Right renal cortex interstitium (tissue), 3 donors: ENCODE measurements around the gene ENPP3. TPM values are rescaled to one million over a fixed set of nuclear protein-coding genes. Genes with fewer than 3 reads are reported as not detected.
"Not testable (repeated sequence)": the region's sequence is repeated elsewhere in the genome, so short reads cannot be mapped to it uniquely, and the experiment has no call there.

Source experiments
- DNase-seq, 3 donors: peaks; one replicate each; pipeline ENCODE4 v3.0.0-alpha.2; 2013; ENCODE audit warnings: low read depth in 3 of 3, low spot score in 2 of 3
- polyA plus RNA-seq, 3 donors: library from polyadenylated mRNA; unstranded; fragments of 120-200 nt; gene quantifications; one replicate each; pipeline ENCODE4 v1.2.1, GENCODE V29; 2013; ENCODE audit not compliant: insufficient read length in 3 of 3

Gene ENPP3
- polyA plus RNA-seq, 3 donors: 7.9 to 12.7 (median 8.4) TPM

DNA sequence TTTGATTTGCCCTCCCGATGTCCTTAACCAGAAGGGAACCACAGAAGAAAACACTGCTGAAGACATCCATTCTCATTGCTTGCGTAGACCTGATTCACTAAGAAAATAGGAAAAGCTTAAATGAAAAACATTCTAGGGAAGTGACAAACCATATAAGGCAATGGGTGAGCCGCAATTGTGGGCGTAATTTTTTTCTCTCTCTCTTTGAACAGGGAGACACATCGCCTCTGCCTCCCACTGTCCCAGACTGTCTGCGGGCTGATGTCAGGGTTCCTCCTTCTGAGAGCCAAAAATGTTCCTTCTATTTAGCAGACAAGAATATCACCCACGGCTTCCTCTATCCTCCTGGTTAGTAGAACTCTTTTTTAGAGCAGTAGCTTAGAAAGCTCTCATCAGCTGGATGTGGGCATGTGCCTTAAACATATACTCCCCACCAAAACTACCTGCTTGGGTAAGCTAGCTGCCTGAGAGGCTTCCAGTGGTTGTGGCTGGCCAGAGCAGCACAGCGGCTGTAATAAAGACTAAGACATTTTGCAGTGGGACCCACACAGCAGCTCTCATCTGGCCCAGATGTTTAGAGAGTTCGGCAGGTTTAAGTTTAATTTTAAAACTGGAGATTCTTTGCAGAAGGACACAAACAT, 96.4 kb downstream of the ENPP3 start:
- no peak for DNase-seq

DNA sequence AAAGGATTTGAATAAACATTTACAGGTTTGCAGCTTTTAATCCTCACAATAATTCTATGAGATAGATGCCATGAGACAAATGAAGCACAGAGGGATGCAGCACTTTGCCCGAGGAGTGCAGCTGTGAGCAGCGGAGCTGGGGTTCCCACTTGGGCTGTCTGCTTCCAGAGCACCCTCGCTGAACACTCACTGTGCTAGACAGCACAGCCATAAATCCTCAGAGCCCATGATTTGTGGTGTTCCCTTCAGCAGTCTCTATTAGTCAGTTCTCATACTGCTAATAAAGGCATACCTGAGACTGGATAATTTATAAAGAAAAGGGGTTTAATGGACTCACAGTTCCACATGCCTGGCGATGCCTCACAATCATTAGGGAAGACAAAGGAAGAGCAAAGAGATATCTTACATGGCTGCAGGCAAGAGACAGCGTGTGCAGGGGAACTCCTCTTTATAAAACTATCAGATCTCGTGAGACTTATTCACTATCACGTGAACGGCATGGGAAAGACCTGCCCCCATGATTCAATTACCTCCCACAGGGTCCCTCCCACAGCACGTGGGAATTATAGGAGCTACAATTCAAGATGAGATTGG, 99.0 kb downstream of the ENPP3 start:
- DNase-seq: no peak

DNA sequence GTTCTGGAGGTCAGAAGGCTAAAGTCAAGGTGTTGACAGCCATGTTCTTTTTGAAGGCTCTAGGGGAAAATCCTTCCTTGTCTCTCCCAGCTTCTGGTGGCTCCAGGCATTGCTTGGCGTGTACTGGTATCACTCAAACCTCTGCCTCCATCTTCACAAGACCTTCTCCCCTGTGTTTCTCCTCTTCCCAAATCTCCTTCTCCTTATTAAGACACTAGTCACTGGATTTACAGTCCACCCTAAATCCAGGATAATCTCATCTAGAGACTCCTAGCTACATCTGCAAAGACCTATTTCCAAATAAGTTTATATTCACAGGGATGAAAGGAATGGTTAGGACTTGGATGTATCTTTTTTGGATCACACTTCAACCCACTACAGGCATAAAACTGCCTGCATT, 99.7 kb downstream of the ENPP3 start:
- DNase-seq: no peak

DNA sequence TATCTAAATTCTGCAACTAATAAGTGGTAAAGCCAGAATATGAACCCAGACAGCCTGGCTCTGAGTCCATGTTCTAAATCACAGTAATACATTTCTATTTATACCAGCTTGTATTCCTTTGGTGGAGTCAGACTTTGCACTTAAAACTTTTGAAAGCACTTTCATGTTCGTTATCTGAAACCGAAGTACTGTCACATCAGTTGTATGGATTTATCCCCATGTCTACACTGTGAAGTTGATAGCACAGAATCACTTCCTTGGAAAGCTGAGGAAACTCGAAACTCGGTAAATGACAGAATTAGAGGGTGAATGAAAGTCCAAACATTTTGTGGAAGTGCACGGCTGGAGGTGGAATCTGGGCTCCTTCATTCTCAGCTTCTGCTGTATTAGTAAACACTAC, 102.0 kb downstream of the ENPP3 start:
- DNase-seq: no peak

DNA sequence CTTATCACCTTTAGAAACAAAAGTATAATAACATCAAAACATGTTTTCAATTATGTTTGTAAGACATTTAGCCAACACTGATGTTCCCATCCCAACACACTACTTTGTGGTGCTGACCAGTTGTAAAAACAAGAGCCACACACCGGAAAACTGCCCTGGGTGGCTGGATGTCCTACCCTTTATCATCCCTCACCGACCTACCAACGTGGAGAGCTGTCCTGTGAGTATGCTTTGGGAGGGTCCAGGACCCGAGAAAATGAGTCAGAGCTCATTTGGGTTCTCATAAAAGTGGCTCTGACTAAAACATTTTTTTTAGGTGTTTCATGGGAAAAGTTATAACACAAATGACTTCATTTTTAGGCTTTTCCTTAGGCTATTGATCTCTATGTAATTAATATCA, 103.1 kb downstream of the ENPP3 start:
- DNase-seq: no peak

DNA sequence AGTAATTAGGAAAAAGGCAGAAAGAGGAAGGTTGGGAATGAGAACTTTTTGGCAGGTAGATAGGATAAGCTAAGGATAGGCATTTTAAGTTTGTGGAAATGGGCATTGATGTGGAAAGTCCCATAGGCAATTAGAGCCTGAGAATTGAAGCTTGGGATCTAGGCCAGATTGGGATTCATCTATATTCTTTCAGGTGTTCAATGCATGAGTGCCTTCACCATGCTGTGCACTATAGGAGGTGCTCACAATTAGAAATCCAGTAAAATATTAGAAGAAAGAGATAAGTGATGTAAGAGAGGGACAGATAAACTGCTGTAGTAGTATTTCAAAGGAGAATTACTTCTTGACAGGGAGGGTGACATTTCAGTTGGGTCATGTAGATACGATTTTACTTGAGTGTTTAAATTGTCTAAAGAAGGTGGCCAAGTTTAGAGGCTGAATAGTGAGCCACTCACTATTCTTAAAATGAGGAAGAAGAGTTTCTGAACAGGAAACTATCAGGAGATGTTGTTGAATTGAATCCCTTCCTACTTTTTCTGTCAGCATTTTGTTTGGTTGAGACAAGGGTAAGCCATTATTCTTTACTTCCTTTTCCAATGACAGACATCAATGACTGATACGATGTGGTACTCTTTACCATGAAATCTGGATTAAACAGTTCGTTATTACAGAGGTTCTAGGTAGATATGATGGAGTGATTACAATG, 104.7 kb downstream of the ENPP3 start:
- DNase-seq: no peak

DNA sequence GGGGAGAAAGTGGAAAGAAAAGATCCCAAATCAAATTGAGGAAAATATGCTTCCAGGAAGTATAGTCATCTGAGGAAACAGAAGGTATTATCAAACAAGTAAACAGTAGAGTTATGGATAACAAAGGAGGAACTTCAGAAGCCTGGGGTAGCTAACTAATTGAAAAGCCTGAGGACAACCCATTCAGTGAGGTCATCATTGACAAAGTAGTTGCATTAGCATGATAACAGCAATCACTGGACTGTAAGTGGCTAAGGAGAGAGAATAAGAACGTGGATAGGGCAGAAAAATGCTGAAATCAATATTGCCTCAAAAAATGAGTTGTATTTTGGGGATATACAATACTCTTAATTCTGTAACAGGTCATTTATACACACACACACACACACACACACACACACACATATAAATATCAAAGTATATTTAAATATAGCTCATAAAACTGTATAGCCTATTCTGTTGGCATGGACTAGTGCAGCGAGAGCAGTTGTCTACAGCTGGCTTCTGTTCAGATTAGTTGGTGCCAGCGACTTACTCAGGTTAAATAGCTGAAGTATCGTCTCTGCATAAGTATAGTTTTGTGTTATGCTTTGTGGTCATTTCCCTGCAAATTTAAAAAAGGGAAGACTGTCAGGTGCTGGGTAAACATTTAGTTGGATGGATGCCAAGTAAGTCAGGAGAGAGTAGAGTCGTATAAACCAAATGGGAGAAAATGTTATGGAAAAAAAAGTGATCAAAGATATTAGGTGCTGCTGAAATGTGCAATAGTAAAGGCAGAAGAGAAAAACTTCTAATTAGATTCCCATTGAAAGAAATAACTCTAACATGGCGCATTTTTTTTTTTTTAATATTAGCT, 107.6 kb downstream of the ENPP3 start:
- DNase-seq: no peak

DNA sequence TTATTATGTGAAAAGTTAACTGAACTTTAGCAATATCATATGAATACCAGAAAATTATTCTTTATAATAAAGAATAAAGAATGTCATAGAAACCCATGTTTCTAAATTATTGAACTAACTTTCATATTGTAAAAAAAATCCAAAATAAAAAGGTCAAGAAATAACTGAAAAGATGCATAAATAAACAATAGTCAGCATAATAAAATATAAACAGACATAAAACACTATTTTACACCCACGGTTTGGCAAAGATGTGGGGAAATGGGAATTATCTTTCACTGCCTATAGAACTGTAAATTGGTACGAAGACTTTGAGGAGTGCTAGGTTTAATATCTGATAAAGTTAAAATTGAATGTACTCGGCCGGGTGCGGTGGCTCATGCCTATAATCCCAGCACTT, 108.4 kb downstream of the ENPP3 start:
- no peak for DNase-seq

DNA sequence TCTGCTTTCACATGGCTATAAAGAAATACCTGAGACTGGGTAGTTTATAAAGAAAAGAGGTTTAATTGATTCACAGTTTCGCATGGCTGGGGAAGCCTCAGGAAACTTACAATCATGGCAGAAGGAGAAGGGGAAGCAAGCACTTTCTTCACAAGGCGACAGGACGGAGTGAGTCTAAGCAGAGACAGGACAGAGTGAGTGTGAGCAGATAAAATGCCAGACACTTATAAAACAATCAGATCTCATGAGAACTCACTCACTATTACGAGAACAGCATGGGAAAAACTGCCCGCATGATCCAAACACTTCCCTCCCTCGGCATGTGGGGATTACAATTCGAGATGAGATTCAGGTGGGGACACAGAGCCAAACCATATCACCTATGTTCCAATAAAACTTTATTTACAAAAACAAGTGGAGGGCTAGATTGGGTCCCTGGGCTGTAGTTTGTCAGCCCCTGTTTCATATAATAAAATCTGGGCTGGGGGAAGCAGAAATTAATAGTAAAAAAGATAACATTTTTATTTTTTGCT, 110.8 kb downstream of the ENPP3 start:
- no peak for DNase-seq

DNA sequence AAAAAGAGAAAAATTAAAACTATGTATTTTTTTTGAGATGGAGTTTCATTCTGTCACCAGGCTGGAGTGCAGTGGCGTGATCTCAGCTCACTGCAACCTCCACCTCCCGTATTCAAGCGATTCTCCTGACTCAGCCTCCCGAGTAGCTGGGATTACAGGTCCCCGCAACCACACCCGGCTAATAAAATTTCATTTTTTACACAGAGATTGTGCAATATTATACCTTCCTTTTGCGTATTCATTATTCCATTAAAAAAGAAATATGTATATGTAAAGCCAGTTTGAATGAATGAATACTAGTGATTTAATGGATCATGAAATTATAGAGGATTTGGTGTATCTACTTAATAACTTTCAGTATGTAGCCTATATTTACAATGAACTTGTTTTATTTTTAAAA, 111.9 kb downstream of the ENPP3 start:
- DNase-seq: no peak

DNA sequence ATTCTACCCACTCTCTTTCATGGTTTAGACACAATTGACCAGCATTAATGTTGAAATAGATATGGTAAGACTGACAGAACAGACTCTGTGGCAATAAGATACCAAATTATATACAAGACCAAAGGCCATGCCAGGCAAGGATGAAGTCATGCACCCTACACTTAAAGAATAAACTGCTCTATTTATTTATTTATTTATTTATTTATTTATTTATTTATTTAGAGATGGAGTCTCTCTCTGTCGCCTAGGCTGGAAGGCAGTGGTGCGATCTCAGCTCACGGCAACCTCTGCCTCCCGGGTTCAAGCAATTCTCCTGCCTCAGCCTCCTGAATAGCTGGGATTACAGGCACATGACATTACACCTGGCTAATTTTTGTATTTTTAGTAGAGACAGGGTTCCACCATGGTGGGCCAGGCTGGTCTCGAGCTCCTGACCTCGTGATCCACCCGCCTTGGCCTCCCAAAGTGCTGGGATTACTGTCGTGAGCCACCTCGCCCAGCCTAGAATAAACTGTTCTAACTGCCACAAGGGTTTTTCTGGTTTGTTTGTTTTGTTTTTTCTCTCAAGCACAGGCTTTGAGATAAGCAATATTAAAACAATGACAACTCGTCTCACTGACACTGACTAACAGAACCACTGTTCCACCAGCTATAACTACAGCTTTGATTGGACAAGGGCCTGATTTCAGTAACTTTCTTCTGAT, 114.1 kb downstream of the ENPP3 start:
- DNase-seq: not testable (repeated sequence)

DNA sequence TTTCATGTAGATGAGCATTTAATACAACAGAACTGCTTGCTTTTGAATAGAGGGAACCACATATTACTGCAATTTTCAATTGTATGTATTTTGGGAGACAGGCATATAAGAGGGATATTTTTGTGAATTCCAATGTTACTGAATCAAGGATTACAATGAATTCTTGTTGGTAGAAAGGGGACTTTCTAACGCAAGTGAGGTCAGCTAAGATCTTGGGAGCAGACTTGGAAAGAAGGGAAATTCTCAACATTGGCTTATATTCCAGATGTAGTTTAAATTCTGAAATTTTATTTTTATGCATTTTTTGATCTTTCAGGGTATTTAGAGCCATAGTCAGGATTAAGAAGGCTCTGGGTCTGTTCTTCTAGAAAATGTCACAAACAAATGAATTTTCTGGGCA, 117.0 kb downstream of the ENPP3 start:
- no peak for DNase-seq

DNA sequence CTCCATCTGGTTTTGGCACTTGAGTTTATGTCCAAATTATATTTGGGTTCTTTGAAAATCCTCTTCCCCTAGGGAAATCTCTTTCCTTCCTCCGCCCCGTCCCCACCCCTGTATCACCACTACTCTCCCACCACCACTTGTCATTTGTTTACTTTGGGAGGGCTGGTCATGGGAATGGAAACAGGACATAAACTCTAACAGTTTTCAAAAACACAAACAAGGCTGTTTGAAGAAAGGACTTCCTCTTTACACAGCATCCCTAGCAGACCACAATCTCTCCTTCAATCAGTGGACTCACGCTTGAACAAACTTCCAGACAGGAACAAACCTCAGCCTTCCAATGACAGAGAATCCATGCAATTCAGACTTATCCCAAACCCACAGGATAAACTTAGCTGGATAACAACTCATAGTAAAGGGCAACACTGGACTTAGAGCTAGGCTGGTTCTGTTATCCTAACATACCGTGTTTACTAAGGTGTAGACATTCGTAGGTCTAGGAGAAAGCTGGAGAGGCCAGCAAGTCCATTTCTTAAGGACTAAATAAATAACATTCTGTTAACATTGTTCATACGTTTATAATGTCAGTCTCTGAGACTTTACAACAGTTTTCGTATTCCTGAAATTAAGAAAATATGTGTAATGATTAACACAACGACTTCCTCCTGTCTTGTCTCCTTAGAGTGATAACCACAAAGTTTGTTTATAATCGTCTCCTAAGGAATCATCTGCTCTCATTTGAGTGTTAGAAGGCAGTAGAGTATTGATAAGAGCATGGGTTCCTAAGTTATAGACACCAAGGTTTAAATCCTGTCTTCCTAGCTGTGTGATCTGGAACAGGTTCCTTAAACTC, 117.8 kb downstream of the ENPP3 start:
- DNase-seq: no peak

DNA sequence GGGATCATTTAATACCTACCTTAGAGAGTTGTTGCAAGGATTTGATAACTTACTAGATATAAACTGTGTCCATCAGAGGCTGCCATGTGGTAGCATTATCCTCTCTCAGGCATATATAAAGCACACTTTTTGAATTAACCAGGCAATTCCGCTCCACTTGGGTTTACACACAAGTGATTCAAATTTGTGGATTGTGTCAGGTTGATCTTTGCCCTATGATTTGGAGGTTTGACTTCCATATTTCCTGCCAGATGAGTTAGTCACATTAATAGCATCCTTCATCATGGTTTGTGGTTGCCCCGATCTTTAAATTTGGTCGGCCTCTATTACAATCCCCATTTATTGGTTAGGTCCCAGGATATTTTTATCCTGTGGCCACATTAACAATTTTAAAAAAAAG, 118.5 kb downstream of the ENPP3 start:
- no peak for DNase-seq

DNA sequence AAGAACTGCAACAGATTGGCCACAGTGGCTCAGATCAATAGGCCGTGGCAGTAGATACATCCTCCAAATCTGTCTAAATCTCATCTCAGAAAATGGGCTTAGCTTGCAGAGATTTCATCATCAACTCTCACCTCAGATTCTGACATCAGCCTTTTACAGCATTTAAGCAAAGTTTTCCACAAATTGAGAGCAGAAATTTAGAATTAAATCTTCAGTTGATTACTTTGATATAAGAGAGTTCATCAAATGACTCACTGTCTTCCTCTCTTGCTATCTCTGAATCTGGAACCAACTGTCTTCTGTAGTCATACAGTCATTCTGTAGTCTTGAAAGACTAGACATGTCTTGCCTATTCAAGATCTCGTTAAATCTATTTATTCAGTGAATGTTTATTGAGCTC, 118.9 kb downstream of the ENPP3 start:
- no peak for DNase-seq

DNA sequence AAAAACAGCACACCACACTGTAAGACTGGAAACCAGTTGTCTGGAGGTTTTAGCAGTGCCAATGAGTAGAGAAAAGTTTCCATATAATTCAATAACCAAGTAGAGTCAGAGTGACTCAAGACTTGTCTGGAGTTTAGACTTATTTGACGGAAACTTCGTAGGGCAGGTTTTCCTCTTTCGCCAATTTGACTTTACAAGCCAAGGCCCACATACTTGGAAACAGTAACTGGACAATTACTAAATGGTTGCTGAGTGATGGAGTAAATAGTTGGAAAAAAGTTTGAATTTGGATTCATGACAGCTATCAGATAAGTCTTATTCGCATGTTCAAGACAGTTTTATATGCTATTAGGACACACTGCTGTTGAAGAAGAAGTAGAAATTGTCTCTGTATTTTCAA, 121.8 kb downstream of the ENPP3 start:
- DNase-seq: no peak

DNA sequence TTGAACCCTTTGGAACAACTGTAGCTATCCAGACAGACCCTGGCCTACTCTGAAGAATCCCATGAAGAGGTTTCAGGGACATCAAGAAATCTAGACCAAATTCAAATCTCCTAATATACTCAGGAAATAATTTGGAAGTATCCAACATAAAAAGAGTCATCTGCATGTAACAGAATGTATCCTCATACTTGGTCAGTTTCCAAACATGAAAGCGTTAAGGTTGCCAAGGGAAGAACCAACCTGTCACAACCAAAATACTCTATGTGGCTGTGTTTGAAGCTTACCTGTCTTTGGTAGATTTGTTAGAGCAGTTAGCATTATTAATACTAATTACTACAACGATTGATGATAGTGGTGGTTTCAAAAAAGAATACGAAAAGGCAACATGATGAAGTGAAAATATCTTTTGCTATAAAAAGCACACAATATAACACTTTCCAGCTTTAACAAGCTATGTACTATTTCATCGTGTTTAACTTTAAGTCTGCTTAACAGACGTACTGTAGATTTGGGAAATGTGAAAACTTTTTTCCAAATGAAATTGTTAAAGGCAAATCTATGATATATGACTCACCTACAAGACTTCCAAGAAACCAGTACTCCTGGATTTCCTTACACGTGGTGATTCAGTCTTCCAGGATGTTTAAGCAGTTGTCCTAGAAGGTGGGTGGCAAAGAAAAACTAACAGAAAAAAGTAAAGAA, 124.1 kb downstream of the ENPP3 start:
- no peak for DNase-seq

DNA sequence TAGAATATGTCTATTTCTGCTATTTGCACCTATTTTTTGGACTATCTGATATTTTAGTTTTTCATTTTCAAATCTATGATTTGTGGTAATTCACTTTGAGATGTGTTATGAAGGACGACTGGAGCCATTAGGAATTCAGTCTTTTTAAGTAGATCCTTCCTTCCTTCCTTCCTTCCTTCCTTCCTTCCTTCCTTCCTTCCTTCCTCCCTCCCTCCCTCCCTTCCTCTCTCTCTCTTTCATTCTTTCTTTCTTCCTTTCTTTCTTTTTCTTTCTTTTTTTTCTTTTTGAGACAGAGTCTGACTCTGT, 124.6 kb downstream of the ENPP3 start:
- DNase-seq: no peak

DNA sequence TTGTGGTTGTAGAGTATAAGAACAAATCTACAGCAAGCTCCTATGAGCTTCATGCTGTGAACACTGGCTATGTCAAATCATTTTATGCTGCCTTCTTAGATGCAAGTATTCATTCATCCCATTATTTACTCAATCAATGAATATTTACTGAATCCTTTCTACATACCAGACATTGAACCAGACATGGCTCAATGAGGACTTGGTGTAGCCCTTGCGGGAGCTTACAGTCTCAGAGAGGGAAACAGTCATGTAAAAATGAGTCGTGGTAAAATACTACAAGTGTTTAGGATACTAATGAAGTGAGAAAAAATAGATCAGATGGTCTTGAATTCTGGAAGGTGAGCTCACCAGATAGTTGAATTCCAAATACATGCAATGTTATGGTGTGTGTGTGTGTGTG, 125.9 kb downstream of the ENPP3 start:
- no peak for DNase-seq
